ENCODE data around the gene SNRNP200. TPM values are rescaled to one million over a fixed set of nuclear protein-coding genes. Genes with fewer than 3 reads are reported as not detected.
A peak's percentile ranks its signal among the peaks of the same experiment; 100 is the strongest.

Gene SNRNP200
- total RNA-seq, 2 donors from 2014 or later: 90.4 to 127 TPM

GRCh38 chr2:96249654-96250053 lies 55.7 kb downstream of the SNRNP200 start:
- no peak for DNase-seq
- TF ChIP-seq, protein P1, sequence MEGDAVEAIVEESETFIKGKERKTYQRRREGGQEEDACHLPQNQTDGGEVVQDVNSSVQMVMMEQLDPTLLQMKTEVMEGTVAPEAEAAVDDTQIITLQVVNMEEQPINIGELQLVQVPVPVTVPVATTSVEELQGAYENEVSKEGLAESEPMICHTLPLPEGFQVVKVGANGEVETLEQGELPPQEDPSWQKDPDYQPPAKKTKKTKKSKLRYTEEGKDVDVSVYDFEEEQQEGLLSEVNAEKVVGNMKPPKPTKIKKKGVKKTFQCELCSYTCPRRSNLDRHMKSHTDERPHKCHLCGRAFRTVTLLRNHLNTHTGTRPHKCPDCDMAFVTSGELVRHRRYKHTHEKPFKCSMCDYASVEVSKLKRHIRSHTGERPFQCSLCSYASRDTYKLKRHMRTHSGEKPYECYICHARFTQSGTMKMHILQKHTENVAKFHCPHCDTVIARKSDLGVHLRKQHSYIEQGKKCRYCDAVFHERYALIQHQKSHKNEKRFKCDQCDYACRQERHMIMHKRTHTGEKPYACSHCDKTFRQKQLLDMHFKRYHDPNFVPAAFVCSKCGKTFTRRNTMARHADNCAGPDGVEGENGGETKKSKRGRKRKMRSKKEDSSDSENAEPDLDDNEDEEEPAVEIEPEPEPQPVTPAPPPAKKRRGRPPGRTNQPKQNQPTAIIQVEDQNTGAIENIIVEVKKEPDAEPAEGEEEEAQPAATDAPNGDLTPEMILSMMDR (IDR thresholded peaks at IDR 0.05): no peak
- Histone ChIP-seq H3K4me3 (no peak overlapping the region), H3K4me1 (no peaks in the 10 kb centered on the region), H3K27ac (no peak overlapping the region), H3K36me3 (peaks cover 19% of the 10 kb centered on the region), H3K27me3 (no peaks in the 10 kb centered on the region), H3K9ac (ENCODE audit: low read depth in 2 of 2, low read length in 2 of 2) (no peak overlapping the region), H3K9me3 (no peaks in the 10 kb centered on the region)
- intact Hi-C loops (cut with DNase I): loop anchor here (5.0 kb wide), 1 partner anchor 37 kb away; no protein-coding TSS in a partner anchor

DNA sequence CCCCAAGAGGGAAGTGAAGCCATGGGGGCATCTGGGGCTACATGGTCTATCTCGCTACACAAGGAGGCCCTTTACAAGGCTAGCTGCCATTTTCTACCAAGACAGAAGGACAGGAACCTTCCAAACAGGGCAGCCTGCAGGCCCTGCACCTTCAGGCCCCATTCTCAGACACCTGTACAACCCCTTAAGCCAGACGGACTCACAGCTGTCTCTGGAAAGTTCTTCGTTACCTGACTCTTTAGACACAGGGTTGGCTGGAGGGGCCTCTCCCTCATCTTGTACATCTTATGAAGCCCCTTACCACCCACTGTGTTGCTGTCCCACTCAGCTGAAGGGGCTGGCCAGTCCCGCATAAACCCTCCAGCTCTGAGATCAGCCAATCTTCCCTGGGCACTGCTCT lies 56.7 kb downstream of the SNRNP200 start:
- Histone ChIP-seq H3K36me3 (peaks cover 10% of the 10 kb centered on the region), H3K4me3 (no peak overlapping the region), H3K27me3 (no peaks in the 10 kb centered on the region), H3K9me3 (no peaks in the 10 kb centered on the region), H3K4me1 (no peaks in the 10 kb centered on the region), H3K27ac (no peak overlapping the region), H3K9ac (ENCODE audit: low read depth in 2 of 2, low read length in 2 of 2) (no peak overlapping the region)
- TF ChIP-seq, protein P1 (IDR thresholded peaks at IDR 0.05): no peak
- intact Hi-C loops (cut with DNase I): no loop called here
- no peak for DNase-seq

- H3K27ac ChIP-seq: no peak overlapping the region
- no peak for DNase-seq
- intact Hi-C loops (cut with DNase I): no loop called here
- TF ChIP-seq, protein P1 (IDR thresholded peaks at IDR 0.05): no peak
- H3K4me1 ChIP-seq: no peaks in the 10 kb centered on the region
- H3K27me3 ChIP-seq: no peaks in the 10 kb centered on the region
- no peaks in the 10 kb centered on the region for H3K9me3 ChIP-seq
- H3K4me3 ChIP-seq: no peak overlapping the region
- no peak overlapping the region for H3K9ac ChIP-seq (ENCODE audit: low read depth in 2 of 2, low read length in 2 of 2)
- peaks cover 2% of the 10 kb centered on the region for H3K36me3 ChIP-seq
Observed at GRCh38 chr2:96247896-96248295, 57.5 kb downstream of the SNRNP200 start.

DNA sequence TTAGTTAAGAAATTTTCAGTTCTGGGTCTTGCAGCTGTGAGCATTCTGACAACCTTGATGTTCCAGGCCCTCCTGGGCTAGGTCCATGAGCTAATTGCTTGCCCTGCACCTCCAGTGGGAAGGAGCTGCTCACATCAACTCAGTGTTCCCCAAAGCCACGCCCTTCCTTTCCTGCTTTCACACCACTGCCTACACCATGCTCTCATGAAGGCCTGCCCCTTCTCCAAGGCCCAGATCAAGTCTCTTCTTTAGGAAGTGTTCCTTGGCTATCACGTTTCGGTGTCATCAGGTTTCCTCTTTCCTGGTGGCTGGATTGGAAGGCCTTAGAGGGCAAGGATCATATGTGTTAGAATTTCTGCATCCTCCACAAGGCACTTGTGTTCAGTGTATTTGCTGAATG lies 58.3 kb downstream of the SNRNP200 start:
- H3K9me3 ChIP-seq: no peaks in the 10 kb centered on the region
- intact Hi-C loops (cut with DNase I): no loop called here
- H3K9ac ChIP-seq (ENCODE audit: low read depth in 2 of 2, low read length in 2 of 2): no peak overlapping the region
- H3K27ac ChIP-seq: no peak overlapping the region
- no peaks in the 10 kb centered on the region for H3K4me1 ChIP-seq
- no peak overlapping the region for H3K4me3 ChIP-seq
- no peak for DNase-seq
- H3K27me3 ChIP-seq: no peaks in the 10 kb centered on the region
- H3K36me3 ChIP-seq: no peaks in the 10 kb centered on the region
- TF ChIP-seq, protein P1 (IDR thresholded peaks at IDR 0.05): no peak

- Histone ChIP-seq H3K36me3 (no peaks in the 10 kb centered on the region), H3K4me3 (no peak overlapping the region), H3K9ac (ENCODE audit: low read depth in 2 of 2, low read length in 2 of 2) (no peak overlapping the region), H3K27me3 (no peaks in the 10 kb centered on the region), H3K4me1 (no peaks in the 10 kb centered on the region), H3K27ac (peak overlapping the region; percentile 17), H3K9me3 (no peaks in the 10 kb centered on the region)
- DNase-seq: no peak
- TF ChIP-seq, protein P1 (IDR thresholded peaks at IDR 0.05): no peak
- intact Hi-C loops (cut with DNase I): no loop called here
Observed at GRCh38 chr2:96245609-96246390, 59.5 kb downstream of the SNRNP200 start.

Measured in colonic mucosa (tissue), 4 donors.